B cell (primary cell): ENCODE data around the gene CCDC183. TPM values are rescaled to one million over a fixed set of nuclear protein-coding genes. Genes with fewer than 3 reads are reported as not detected.

ENCODE experiments used
- ATAC-seq: fragments of 200-7000 bp; cut with Tn5 transposase; one replicate; pipeline ENCODE4 v1.10.0; 2021; ENCODE audit warnings: low read depth, mild to moderate bottlenecking, moderate number of reproducible peaks, moderate library complexity
- CTCF ChIA-PET: fragments of 350-600 bp; sonication (Branson Sonifier 250); formaldehyde crosslinking; loops from one replicate; lab custom pipeline; 2021; ENCODE audit warnings: antibody characterized with exemption, inconsistent platforms; lab: Charles Lee
- POLR2A ChIA-PET: fragments of 350-600 bp; sonication (Branson Sonifier 250); formaldehyde crosslinking; loops from one replicate; lab custom pipeline; 2021; ENCODE audit warnings: antibody characterized with exemption; lab: Charles Lee
- DNase-seq: peaks from one replicate; pipeline ENCODE4 v3.0.0; 2013
- H2AFZ ChIP-seq: 2 replicates; pipeline ENCODE4 v1.6.1; 2012; ENCODE audit warnings: mild to moderate bottlenecking, low read depth, low read length; ENCODE audit not compliant: insufficient read depth, poor library complexity, severe bottlenecking
- H3K27ac ChIP-seq, 2 donors: 1 replicate in 1 of 2; 2 replicates in 1 of 2; pipeline ENCODE4 v1.5.1; 2012 to 2013; ENCODE audit warnings: low read length in 2 of 2, mild to moderate bottlenecking in 2 of 2, moderate library complexity in 1 of 2
- H3K27me3 ChIP-seq, 4 experiments: fragments of 200-600 bp in 1 of 4; sonication (generic) in 1 of 4; replicated peaks in 1 of 4; 1 replicate in 2 of 4; 2 replicates in 2 of 4; pipeline versions ENCODE4 v1.6.1 to v1.7.0; 2013 to 2016; ENCODE audit warnings: low read length in 3 of 4, mild to moderate bottlenecking in 2 of 4, mixed read lengths in 1 of 4, moderate library complexity in 1 of 4; ENCODE audit not compliant: insufficient read depth in 4 of 4, control insufficient read depth in 3 of 4; ENCODE audit errors: control extremely low read depth in 1 of 4
- H3K36me3 ChIP-seq, 2 experiments: replicated peaks in 1 of 2; 1 replicate in 1 of 2; 2 replicates in 1 of 2; pipeline versions ENCODE4 v1.6.1 to v1.7.1; 2013; ENCODE audit warnings: low read length in 1 of 2; ENCODE audit not compliant: insufficient read depth in 2 of 2, control insufficient read depth in 1 of 2; ENCODE audit errors: control extremely low read depth in 1 of 2, extremely low read depth in 1 of 2
- H3K4me1 ChIP-seq, 2 donors: fragments of 200-600 bp in 1 of 2; sonication (generic) in 1 of 2; 1 replicate in 1 of 2; 2 replicates in 1 of 2; pipeline versions ENCODE4 v1.5.1 to v1.6.1; 2013 to 2017; ENCODE audit warnings: low read length in 2 of 2; ENCODE audit not compliant: control insufficient read depth in 2 of 2, insufficient read depth in 2 of 2
- H3K4me2 ChIP-seq: replicated peaks from 2 replicates; pipeline ENCODE3; 2012; ENCODE audit warnings: mild to moderate bottlenecking, low read depth, low read length; ENCODE audit not compliant: poor library complexity, severe bottlenecking
- H3K4me3 ChIP-seq, 5 experiments: fragments of 200-600 bp in 1 of 5; sonication (generic) in 1 of 5; 1 replicate in 3 of 5; 2 replicates in 2 of 5; pipeline versions ENCODE4 v1.5.1 to v1.7.0; 2011 to 2016; ENCODE audit warnings: low read length in 4 of 5, mild to moderate bottlenecking in 4 of 5, low read depth in 2 of 5, control low read depth in 1 of 5, moderate library complexity in 1 of 5; ENCODE audit not compliant: insufficient read depth in 1 of 5; ENCODE audit errors: control extremely low read depth in 1 of 5, extremely low read depth in 1 of 5
- H3K79me2 ChIP-seq: fragments of 200-600 bp; sonication (generic); one replicate; pipeline ENCODE4 v1.6.0; 2016; ENCODE audit warnings: low read length; ENCODE audit not compliant: control insufficient read depth, insufficient read depth
- H3K9ac ChIP-seq: fragments of 200-600 bp; sonication (generic); 2 replicates; pipeline ENCODE4 v1.6.1; 2017; ENCODE audit warnings: mild to moderate bottlenecking, low read length, moderate library complexity
- H3K9me3 ChIP-seq, 3 donors: one replicate each; pipeline versions ENCODE4 v1.6.1 to v1.7.1; 2013; ENCODE audit warnings: low read length in 2 of 3; ENCODE audit not compliant: control insufficient read depth in 2 of 3, insufficient read depth in 1 of 3; ENCODE audit errors: control extremely low read depth in 1 of 3
- H4K20me1 ChIP-seq: 2 replicates; pipeline ENCODE4 v1.6.0; 2012; ENCODE audit warnings: mild to moderate bottlenecking, low read length; ENCODE audit not compliant: insufficient read depth, control insufficient read depth, poor library complexity, severe bottlenecking
- H3K27ac Mint-ChIP-seq: one replicate; pipeline ENCODE4 v1.8.0; 2021; ENCODE audit warnings: mixed read lengths
- H3K27me3 Mint-ChIP-seq: one replicate; pipeline ENCODE4 v1.8.0; 2021; ENCODE audit warnings: mixed read lengths
- H3K4me1 Mint-ChIP-seq: one replicate; pipeline ENCODE4 v1.8.0; 2021; ENCODE audit warnings: mixed read lengths
- H3K4me3 Mint-ChIP-seq: one replicate; pipeline ENCODE4 v1.8.0; 2021; ENCODE audit warnings: mixed read lengths
- H3K9me3 Mint-ChIP-seq: one replicate; pipeline ENCODE4 v1.8.0; 2022; ENCODE audit warnings: mixed read lengths; ENCODE audit not compliant: insufficient read depth
- CTCF ChIP-seq: fragments of 200-600 bp; IDR thresholded peaks from one replicate; pipeline ENCODE4 v1.8.0; 2022; ENCODE audit warnings: antibody characterized with exemption, mild to moderate bottlenecking
- EZH2 ChIP-seq: IDR thresholded peaks from 2 replicates; pipeline ENCODE4 v1.6.1; 2012; ENCODE audit warnings: borderline replicate concordance, low read depth, mild to moderate bottlenecking, moderate library complexity, low read length; ENCODE audit not compliant: insufficient read depth, poor library complexity, severe bottlenecking
- WGBS: methylation state at CpG from one replicate; pipeline ENCODE4 v1.1.5; 2013; ENCODE audit warnings: missing lambda C conversion rate; ENCODE audit not compliant: insufficient coverage; 5-methylcytosine and 5-hydroxymethylcytosine counted together
- intact Hi-C: fragments of 100-400 bp; cut with micrococcal nuclease; formaldehyde crosslinking; loops from one replicate; pipeline ENCODE4 v1.10.0; 2022
- polyA minus RNA-seq: library from RNA; depleted of rRNA, polyadenylated mRNA; stranded (reverse); fragments of >200 nt; gene quantifications from 2 replicates; pipeline ENCODE4 v1.2.3, GENCODE V29; 2012
- polyA plus RNA-seq: library from polyadenylated mRNA; depleted of rRNA; stranded (reverse); fragments of >200 nt; gene quantifications from 2 replicates; pipeline ENCODE4 v1.2.3, GENCODE V29; 2012
- total RNA-seq, 2 donors: library from RNA; stranded (reverse); fragments of 120-200 nt in 1 of 2; gene quantifications; 1 replicate in 1 of 2; 2 replicates in 1 of 2; pipeline versions ENCODE4 v1.2.3 to v1.2.4, GENCODE V29; 2013 to 2022

Gene CCDC183
- total RNA-seq, result 1.0 and 1.8 TPM in 2 replicates
- total RNA-seq (2013), result 0.75 TPM
- 4.0 and 4.9 TPM in 2 replicates for polyA plus RNA-seq
- 1.3 and 1.4 TPM in 2 replicates for polyA minus RNA-seq

DNA sequence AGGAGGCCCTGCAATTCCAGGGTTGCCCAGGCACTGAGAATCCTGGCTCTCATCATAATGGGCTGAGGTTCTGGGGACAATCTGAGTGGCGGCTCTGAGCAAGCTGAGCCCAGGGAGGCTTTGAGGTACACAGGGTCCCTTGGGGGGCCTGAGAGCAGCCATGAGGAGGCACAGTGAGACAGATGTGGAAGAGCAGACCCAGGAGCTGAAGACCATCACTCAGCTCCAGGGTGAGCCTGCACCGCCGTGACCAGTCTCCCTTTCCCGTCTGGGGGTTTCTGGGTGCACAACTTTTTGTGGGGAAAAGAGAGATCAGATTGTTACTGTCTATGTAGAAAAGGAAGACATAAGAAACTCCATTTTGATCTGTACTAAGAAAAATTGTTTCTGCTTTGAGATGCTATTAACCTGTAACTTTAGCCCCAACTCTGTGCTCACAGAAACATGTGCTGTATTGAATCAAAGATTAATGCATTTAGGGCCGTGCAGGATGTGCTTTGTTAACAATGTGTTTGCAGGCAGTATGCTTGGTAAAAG is at the start of gene CCDC183:
CCDC183 (plus strand) TSS at position 101 of the 537 bp plus-strand sequence; CDS start at position 161, 60 bp downstream.
- TF ChIP-seq EZH2 (no peak), CTCF (no peak)
- Mint-ChIP-seq H3K27ac (no peak within 1 kb of the TSS), H3K27me3 (peaks cover 6% of the 10 kb centered on the region), H3K9me3 (no peaks in the 10 kb centered on the region), H3K4me3 (peak within 1 kb of the TSS; percentile 37), H3K4me1 (peaks cover 22% of the 10 kb centered on the region)
- Histone ChIP-seq H3K36me3 (peaks cover 0 to 4% of the 10 kb centered on the region in 2 experiments), H3K79me2 (peaks cover 4% of the 10 kb centered on the region), H3K27ac (no peak within 1 kb of the TSS), H3K4me1 (peaks cover 31 to 40% of the 10 kb centered on the region in 2 donors), H3K4me2 (no peak within 1 kb of the TSS), H3K9me3 (no peaks in the 10 kb centered on the region), H3K27me3 (peaks cover 0 to 22% (median 9%) of the 10 kb centered on the region in 4 experiments), H3K9ac (no peak within 1 kb of the TSS), H2AFZ (no peak within 1 kb of the TSS), H4K20me1 (peaks cover 12% of the 10 kb centered on the region), H3K4me3 (no peak within 1 kb of the TSS)
- no peak for DNase-seq
- ChIA-PET POLR2A (no interaction called here), CTCF (no interaction called here)
- ATAC-seq, result no peak
- intact Hi-C loops, result loop anchor here (10.0 kb wide), 1 partner anchor 658 kb away; the partner anchor contains the start of gene NSMF
- WGBS, result 83% methylated on average over 1 of the region's 5 CpGs

- Histone ChIP-seq H4K20me1 (no peaks in the 10 kb centered on the region), H2AFZ (no peak overlapping the region), H3K9ac (no peak overlapping the region), H3K4me3 (no peak overlapping the region), H3K9me3 (peaks cover 4 to 12% (median 7%) of the 10 kb centered on the region in 3 donors), H3K4me2 (no peak overlapping the region), H3K27ac (no peak overlapping the region), H3K27me3 (no peaks in the 10 kb centered on the region), H3K79me2 (peaks cover 18% of the 10 kb centered on the region), H3K36me3 (no peaks in the 10 kb centered on the region), H3K4me1 (peaks cover 41 to 73% of the 10 kb centered on the region in 2 donors)
- POLR2A ChIA-PET, result interaction anchor here (0.9 to 5.9 kb wide), 2 partner anchors 18 to 19 kb away, joined by 5 to 60 read pairs; no protein-coding TSS in a partner anchor
- DNase-seq, result no peak
- 88% methylated on average over 11 of the region's 18 CpGs for WGBS
- TF ChIP-seq EZH2 (no peak), CTCF (no peak)
- peaks cover 70% of the 10 kb centered on the region for H3K4me1 Mint-ChIP-seq
- H3K9me3 Mint-ChIP-seq, result no peaks in the 10 kb centered on the region
- peak overlapping the region; percentile 81 for H3K27ac Mint-ChIP-seq
- CTCF ChIA-PET, result interaction anchor here (1.6 kb wide), 1 partner anchor 11 kb away, joined by 5 read pairs; the partner anchor contains the start of gene LCN8
- H3K27me3 Mint-ChIP-seq, result no peaks in the 10 kb centered on the region
- H3K4me3 Mint-ChIP-seq, result no peak overlapping the region
- intact Hi-C loops, result no loop called here
- no peak for ATAC-seq
These were observed 49.5 kb upstream of the CCDC183 start for GRCh38 chr9:136746621-136747020.
